ENCODE results near the gene CABCOCO1.

The CABCOCO1 gene

GRCh38 chr10:61662794-61663259 is at the start of gene CABCOCO1:
CABCOCO1 (plus strand) TSS chr10:61662929; CDS start chr10:61662973, 44 bp downstream.
- DNase-seq = peak; percentile 5 to 67

- no peak for DNase-seq
Observed at GRCh38 chr10:61613665-61614064, 49.1 kb upstream of the CABCOCO1 start.

- DNase-seq = no peak
Observed at GRCh38 chr10:61616611-61617010, 46.1 kb upstream of the CABCOCO1 start.

- no peak for DNase-seq
Observed at GRCh38 chr10:61617180-61617579, 45.5 kb upstream of the CABCOCO1 start.

GRCh38 chr10:61617586-61617985 is 45.1 kb upstream of the CABCOCO1 start:
- DNase-seq = no peak

- DNase-seq = no peak
Observed at GRCh38 chr10:61618388-61618961, 44.3 kb upstream of the CABCOCO1 start.

- DNase-seq = no peak
Observed at GRCh38 chr10:61620506-61620905, 42.2 kb upstream of the CABCOCO1 start.

GRCh38 chr10:61621605-61622051 is 41.1 kb upstream of the CABCOCO1 start:
- DNase-seq = no peak

- DNase-seq = no peak
Observed at GRCh38 chr10:61623161-61623560, 39.6 kb upstream of the CABCOCO1 start.

GRCh38 chr10:61626209-61626608 is 36.5 kb upstream of the CABCOCO1 start:
- no peak for DNase-seq

GRCh38 chr10:61627266-61627665 is 35.5 kb upstream of the CABCOCO1 start:
- DNase-seq = no peak

GRCh38 chr10:61628151-61628874 is 34.4 kb upstream of the CABCOCO1 start:
- DNase-seq = no peak

GRCh38 chr10:61628875-61629513 is 33.7 kb upstream of the CABCOCO1 start:
- no peak for DNase-seq

GRCh38 chr10:61629576-61629975 is 33.2 kb upstream of the CABCOCO1 start:
- DNase-seq = no peak

- DNase-seq = no peak
Observed at GRCh38 chr10:61632057-61632670, 30.6 kb upstream of the CABCOCO1 start.

- DNase-seq = no peak
Observed at GRCh38 chr10:61633665-61634064, 29.1 kb upstream of the CABCOCO1 start.

- DNase-seq = no peak
Observed at GRCh38 chr10:61634746-61635145, 28.0 kb upstream of the CABCOCO1 start.

- no peak for DNase-seq
Observed at GRCh38 chr10:61635471-61635870, 27.3 kb upstream of the CABCOCO1 start.

- no peak for DNase-seq
Observed at GRCh38 chr10:61635932-61636331, 26.8 kb upstream of the CABCOCO1 start.

- DNase-seq = no peak
Observed at GRCh38 chr10:61639952-61640351, 22.8 kb upstream of the CABCOCO1 start.

GRCh38 chr10:61640856-61641255 is 21.9 kb upstream of the CABCOCO1 start:
- no peak for DNase-seq

GRCh38 chr10:61642150-61642571 is 20.6 kb upstream of the CABCOCO1 start:
- no peak for DNase-seq

GRCh38 chr10:61642676-61643075 is 20.1 kb upstream of the CABCOCO1 start:
- DNase-seq = no peak
